A549 (cell line): ENCODE results near the gene DLG2. TPM values are rescaled to one million over a fixed set of nuclear protein-coding genes. Genes with fewer than 3 reads are reported as not detected.

Experiments used
- ATAC-seq, 2 experiments: fragments of 200-7000 bp in 1 of 2; fragments of >200 bp in 1 of 2; cut with Nextera tagmentation in 1 of 2; cut with Tn5 transposase in 1 of 2; 3 replicates each; pipeline versions ENCODE4 v1.8.0 to v1.9.1; 2018 to 2020; ENCODE audit warnings: mild to moderate bottlenecking in 1 of 2, moderate library complexity in 1 of 2
- CTCF ChIA-PET: fragments of 300-600 bp; sonication (Branson Sonifier 250); formaldehyde crosslinking; extraction: SDS; loops from one replicate; lab custom pipeline; 2021; ENCODE audit warnings: antibody characterized with exemption, inconsistent platforms; lab: Yijun Ruan, JAX
- POLR2A ChIA-PET: fragments of 350-600 bp; formaldehyde crosslinking; extraction: SDS; loops from one replicate; lab custom pipeline; 2021; ENCODE audit warnings: antibody characterized with exemption, inconsistent platforms; lab: Yijun Ruan, JAX
- DNase-seq, 2 experiments: peaks; one replicate each; pipeline versions ENCODE4 v3.0.0 to v3.0.0-alpha.2; 2011 to 2016; ENCODE audit warnings: low read depth in 1 of 2, low spot score in 1 of 2
- FAIRE-seq: peaks from 2 replicates; lab custom pipeline; 2011; peaks lifted over from hg19 to GRCh38; lab: Jason Lieb, UNC
- H3K27ac ChIP-seq, 2 experiments: fragments of >200 bp; sonication (Bioruptor Twin); formaldehyde crosslinking; 3 replicates each; pipeline ENCODE4 v1.5.1; 2016 to 2017
- H3K4me1 ChIP-seq: fragments of >200 bp; sonication (Bioruptor Twin); formaldehyde crosslinking; 3 replicates; pipeline ENCODE4 v1.6.1; 2016
- H3K4me2 ChIP-seq: fragments of >200 bp; sonication (Bioruptor Twin); formaldehyde crosslinking; 3 replicates; pipeline ENCODE4 v1.6.1; 2016
- H3K4me3 ChIP-seq: fragments of >200 bp; sonication (Bioruptor Twin); formaldehyde crosslinking; 3 replicates; pipeline ENCODE4 v1.5.1; 2016
- H3K9me3 ChIP-seq: fragments of >200 bp; sonication (Bioruptor Twin); formaldehyde crosslinking; 3 replicates; pipeline ENCODE4 v1.6.1; 2016
- BHLHE40 ChIP-seq: IDR thresholded peaks from 2 replicates; pipeline ENCODE4 v1.6.1; 2012; ENCODE audit warnings: low read depth, low read length, inconsistent platforms
- CBX8 ChIP-seq: fragments of 200-600 bp; sonication (generic); IDR thresholded peaks from 2 replicates; pipeline ENCODE4 v1.6.1; 2016
- CEBPB ChIP-seq, 2 experiments: fragments of >200 bp in 1 of 2; sonication (Bioruptor Twin) in 1 of 2; formaldehyde crosslinking in 1 of 2; IDR thresholded peaks; 2 replicates each; pipeline ENCODE4 v1.6.1; 2012 to 2016
- CHD2 ChIP-seq: fragments of 150-350 bp; IDR thresholded peaks from 2 replicates; pipeline ENCODE4 v1.6.1; 2014; ENCODE audit warnings: low read length; ENCODE audit not compliant: partially characterized antibody
- CHD4 ChIP-seq: fragments of 200-600 bp; sonication (generic); IDR thresholded peaks from 2 replicates; pipeline ENCODE4 v1.6.1; 2016; ENCODE audit warnings: antibody characterized with exemption, mild to moderate bottlenecking, borderline replicate concordance
- EP300 ChIP-seq, 2 experiments: fragments of >200 bp; sonication (Bioruptor Twin); formaldehyde crosslinking; IDR thresholded peaks; 2 replicates in 1 of 2; 3 replicates in 1 of 2; pipeline ENCODE4 v1.6.1; 2016 to 2017
- ESRRA ChIP-seq: fragments of 150-350 bp; IDR thresholded peaks from 2 replicates; pipeline ENCODE4 v1.6.1; 2014; ENCODE audit warnings: mild to moderate bottlenecking, low read length, borderline replicate concordance
- FOSB ChIP-seq: fragments of 250-450 bp; sonication (Bioruptor Pico); IDR thresholded peaks from 2 replicates; pipeline ENCODE4 v1.5.0; 2020; ENCODE audit warnings: mild to moderate bottlenecking, moderate library complexity
- GATA3 ChIP-seq: IDR thresholded peaks from 2 replicates; pipeline ENCODE4 v1.6.1; 2012; ENCODE audit warnings: borderline replicate concordance
- HOXB13 ChIP-seq: fragments of 250-450 bp; sonication (Bioruptor Pico); IDR thresholded peaks from 2 replicates; pipeline ENCODE4 v1.5.0; 2020; ENCODE audit warnings: low read depth, mild to moderate bottlenecking, moderate library complexity
- HOXB5 ChIP-seq: fragments of 250-450 bp; sonication (Bioruptor Pico); IDR thresholded peaks from 2 replicates; pipeline ENCODE4 v1.5.0; 2020; ENCODE audit warnings: mild to moderate bottlenecking, moderate library complexity
- MAFK ChIP-seq: fragments of 450-650 bp; IDR thresholded peaks from 2 replicates; pipeline ENCODE4 v1.6.1; 2014; ENCODE audit not compliant: partially characterized antibody
- MAZ ChIP-seq: fragments of 150-350 bp; IDR thresholded peaks from 2 replicates; pipeline ENCODE4 v1.6.1; 2014; ENCODE audit warnings: antibody characterized with exemption, low read depth, low read length, borderline replicate concordance
- NFE2L2 ChIP-seq: fragments of 150-350 bp; conservative IDR thresholded peaks from 2 replicates; pipeline ENCODE4 v1.6.1; 2014; ENCODE audit warnings: low read length
- PHF8 ChIP-seq: fragments of 200-600 bp; sonication (generic); IDR thresholded peaks from 2 replicates; pipeline ENCODE4 v1.6.1; 2016; ENCODE audit warnings: low read depth, mild to moderate bottlenecking, antibody characterized with exemption, moderate library complexity, borderline replicate concordance
- POLR2A ChIP-seq: IDR thresholded peaks from 2 replicates; pipeline ENCODE4 v1.6.1; 2012; ENCODE audit warnings: mild to moderate bottlenecking, low read length
- POLR2AphosphoS2 ChIP-seq: conservative IDR thresholded peaks from 2 replicates; pipeline ENCODE4 v1.6.1; 2012; ENCODE audit warnings: low read length, improper control_type of control experiment, inconsistent platforms
- RAD21 ChIP-seq, 2 experiments: fragments of >200 bp in 1 of 2; sonication (Bioruptor Twin) in 1 of 2; formaldehyde crosslinking in 1 of 2; IDR thresholded peaks in 1 of 2; conservative IDR thresholded peaks in 1 of 2; 2 replicates in 1 of 2; 3 replicates in 1 of 2; pipeline ENCODE4 v1.6.1; 2012 to 2018; ENCODE audit warnings: inconsistent platforms in 1 of 2
- RARB ChIP-seq: fragments of 250-450 bp; sonication (Bioruptor Pico); IDR thresholded peaks from 2 replicates; pipeline ENCODE4 v1.8.0; 2021; ENCODE audit warnings: mild to moderate bottlenecking, moderate library complexity
- RCOR1 ChIP-seq: fragments of 150-350 bp; IDR thresholded peaks from 2 replicates; pipeline ENCODE4 v1.6.1; 2014; ENCODE audit warnings: antibody characterized with exemption, low read length, low read depth
- RFX5 ChIP-seq: fragments of 450-650 bp; IDR thresholded peaks from 2 replicates; pipeline ENCODE4 v1.7.1; 2014; ENCODE audit warnings: antibody characterized with exemption, mild to moderate bottlenecking, moderate library complexity
- SREBF2 ChIP-seq: fragments of 450-650 bp; IDR thresholded peaks from 2 replicates; pipeline ENCODE4 v1.6.1; 2014; ENCODE audit warnings: mild to moderate bottlenecking, moderate library complexity
- TP53 ChIP-seq: fragments of 250-450 bp; sonication (Bioruptor Pico); IDR thresholded peaks from 2 replicates; pipeline ENCODE4 v1.5.0; 2021; ENCODE audit warnings: mild to moderate bottlenecking, moderate library complexity
- ZFP36 ChIP-seq: fragments of 450-650 bp; IDR thresholded peaks from 2 replicates; pipeline ENCODE4 v1.6.1; 2014; ENCODE audit warnings: borderline replicate concordance; ENCODE audit not compliant: partially characterized antibody
- WGBS: methylation state at CpG from one replicate; pipeline ENCODE4 v1.1.6; 2017; ENCODE audit errors: missing lambda C conversion rate; 5-methylcytosine and 5-hydroxymethylcytosine counted together
- polyA plus RNA-seq, 4 experiments: library from polyadenylated mRNA; depleted of rRNA in 3 of 4; stranded (reverse); fragments of >200 nt; fragmentation: RNase III in 1 of 4; extraction: RNeasy Plus Mini Kit Qiagen cat#74134 plus additional on column Dnase treatment in 1 of 4; gene quantifications; 2 replicates in 3 of 4; 3 replicates in 1 of 4; pipeline ENCODE4 v1.2.3, GENCODE V29; 2011 to 2017
- TF ChIP-seq, protein P1 (sequence below): fragments of 250-450 bp; sonication (Bioruptor Pico); IDR thresholded peaks from 2 replicates; pipeline ENCODE4 v1.5.0; 2020; ENCODE audit warnings: low read depth, mild to moderate bottlenecking, moderate library complexity
- TF ChIP-seq, protein P2 (sequence below): fragments of 200-600 bp; sonication (generic); IDR thresholded peaks from 2 replicates; pipeline ENCODE4 v1.6.1; 2016; ENCODE audit warnings: antibody characterized with exemption, mild to moderate bottlenecking, moderate library complexity
- TF ChIP-seq, protein P3 (sequence below): fragments of 150-350 bp; IDR thresholded peaks from 2 replicates; pipeline ENCODE4 v1.6.1; 2014; ENCODE audit warnings: low read depth, mild to moderate bottlenecking, low read length
- TF ChIP-seq, protein P4 (sequence below): fragments of >200 bp; sonication (Bioruptor Twin); formaldehyde crosslinking; IDR thresholded peaks from 3 replicates; pipeline ENCODE4 v1.6.1; 2016
- TF ChIP-seq, protein P5 (sequence below): fragments of >200 bp; sonication (Bioruptor Twin); formaldehyde crosslinking; IDR thresholded peaks from 2 replicates; pipeline ENCODE4 v1.6.1; 2016

DLG2 gene
- polyA plus RNA-seq, 2 of the 4 experiments (the other 2 are of a cell fraction) = 0.26 to 0.79 TPM

DNA sequence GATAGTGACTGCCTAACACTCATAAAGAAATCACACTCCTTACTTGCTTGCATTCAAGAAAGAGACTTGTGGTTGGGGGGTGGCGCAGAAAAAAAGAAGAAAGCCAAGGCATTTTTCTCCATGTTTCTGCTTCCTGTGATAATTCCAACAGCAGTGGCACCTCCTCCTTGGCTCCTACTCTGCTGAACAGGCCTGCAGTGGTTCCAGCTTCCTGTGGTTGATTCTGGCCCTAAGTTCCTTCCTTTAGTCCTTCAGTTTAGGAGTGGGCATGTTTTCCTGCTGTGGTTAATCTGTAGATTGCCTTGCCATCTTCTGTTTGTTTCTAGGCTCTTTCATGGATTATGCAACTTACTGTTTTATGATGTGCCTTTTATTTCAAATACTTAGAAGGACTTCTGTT lies 940.4 kb downstream of the DLG2 start:
- no peak overlapping the region for H3K4me2 ChIP-seq
- DNase-seq (no peak), ATAC-seq (no peak), FAIRE-seq (no peak)
- no peaks in the 10 kb centered on the region for H3K4me1 ChIP-seq
- POLR2A ChIA-PET = no interaction called here
- no peaks in the 10 kb centered on the region for H3K9me3 ChIP-seq
- no peak overlapping the region for H3K4me3 ChIP-seq
- WGBS = 82% methylated on average over 1 of the region's 1 CpG
- TF ChIP-seq RCOR1 = no peak
- TF ChIP-seq CEBPB (IDR thresholded peaks at IDR 0.05) = no peak
- TF ChIP-seq TP53 = no peak
- no peak for TF ChIP-seq MAZ
- TF ChIP-seq BHLHE40 = no peak
- TF ChIP-seq RAD21 (conservative IDR thresholded peaks at IDR 0.05 in 1 of 2, IDR thresholded peaks at IDR 0.05 in 1 of 2) = no peak
- TF ChIP-seq MAFK = no peak
- TF ChIP-seq EP300 (IDR thresholded peaks at IDR 0.05) = no peak
- TF ChIP-seq, protein P1, sequence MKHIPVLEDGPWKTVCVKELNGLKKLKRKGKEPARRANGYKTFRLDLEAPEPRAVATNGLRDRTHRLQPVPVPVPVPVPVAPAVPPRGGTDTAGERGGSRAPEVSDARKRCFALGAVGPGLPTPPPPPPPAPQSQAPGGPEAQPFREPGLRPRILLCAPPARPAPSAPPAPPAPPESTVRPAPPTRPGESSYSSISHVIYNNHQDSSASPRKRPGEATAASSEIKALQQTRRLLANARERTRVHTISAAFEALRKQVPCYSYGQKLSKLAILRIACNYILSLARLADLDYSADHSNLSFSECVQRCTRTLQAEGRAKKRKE (CRISPR knock-in tag) = no peak
- TF ChIP-seq, protein P2, sequence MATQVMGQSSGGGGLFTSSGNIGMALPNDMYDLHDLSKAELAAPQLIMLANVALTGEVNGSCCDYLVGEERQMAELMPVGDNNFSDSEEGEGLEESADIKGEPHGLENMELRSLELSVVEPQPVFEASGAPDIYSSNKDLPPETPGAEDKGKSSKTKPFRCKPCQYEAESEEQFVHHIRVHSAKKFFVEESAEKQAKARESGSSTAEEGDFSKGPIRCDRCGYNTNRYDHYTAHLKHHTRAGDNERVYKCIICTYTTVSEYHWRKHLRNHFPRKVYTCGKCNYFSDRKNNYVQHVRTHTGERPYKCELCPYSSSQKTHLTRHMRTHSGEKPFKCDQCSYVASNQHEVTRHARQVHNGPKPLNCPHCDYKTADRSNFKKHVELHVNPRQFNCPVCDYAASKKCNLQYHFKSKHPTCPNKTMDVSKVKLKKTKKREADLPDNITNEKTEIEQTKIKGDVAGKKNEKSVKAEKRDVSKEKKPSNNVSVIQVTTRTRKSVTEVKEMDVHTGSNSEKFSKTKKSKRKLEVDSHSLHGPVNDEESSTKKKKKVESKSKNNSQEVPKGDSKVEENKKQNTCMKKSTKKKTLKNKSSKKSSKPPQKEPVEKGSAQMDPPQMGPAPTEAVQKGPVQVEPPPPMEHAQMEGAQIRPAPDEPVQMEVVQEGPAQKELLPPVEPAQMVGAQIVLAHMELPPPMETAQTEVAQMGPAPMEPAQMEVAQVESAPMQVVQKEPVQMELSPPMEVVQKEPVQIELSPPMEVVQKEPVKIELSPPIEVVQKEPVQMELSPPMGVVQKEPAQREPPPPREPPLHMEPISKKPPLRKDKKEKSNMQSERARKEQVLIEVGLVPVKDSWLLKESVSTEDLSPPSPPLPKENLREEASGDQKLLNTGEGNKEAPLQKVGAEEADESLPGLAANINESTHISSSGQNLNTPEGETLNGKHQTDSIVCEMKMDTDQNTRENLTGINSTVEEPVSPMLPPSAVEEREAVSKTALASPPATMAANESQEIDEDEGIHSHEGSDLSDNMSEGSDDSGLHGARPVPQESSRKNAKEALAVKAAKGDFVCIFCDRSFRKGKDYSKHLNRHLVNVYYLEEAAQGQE = no peak
- TF ChIP-seq SREBF2 = no peak
- TF ChIP-seq RARB (CRISPR knock-in tag) = no peak
- no peak for TF ChIP-seq RFX5
- TF ChIP-seq, protein P3, sequence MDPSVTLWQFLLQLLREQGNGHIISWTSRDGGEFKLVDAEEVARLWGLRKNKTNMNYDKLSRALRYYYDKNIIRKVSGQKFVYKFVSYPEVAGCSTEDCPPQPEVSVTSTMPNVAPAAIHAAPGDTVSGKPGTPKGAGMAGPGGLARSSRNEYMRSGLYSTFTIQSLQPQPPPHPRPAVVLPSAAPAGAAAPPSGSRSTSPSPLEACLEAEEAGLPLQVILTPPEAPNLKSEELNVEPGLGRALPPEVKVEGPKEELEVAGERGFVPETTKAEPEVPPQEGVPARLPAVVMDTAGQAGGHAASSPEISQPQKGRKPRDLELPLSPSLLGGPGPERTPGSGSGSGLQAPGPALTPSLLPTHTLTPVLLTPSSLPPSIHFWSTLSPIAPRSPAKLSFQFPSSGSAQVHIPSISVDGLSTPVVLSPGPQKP = no peak
- no peak for TF ChIP-seq FOSB
- no peak for TF ChIP-seq POLR2AphosphoS2
- no peak for TF ChIP-seq HOXB13 (CRISPR knock-in tag)
- no peak for TF ChIP-seq POLR2A
- TF ChIP-seq ZFP36 = no peak
- no peak overlapping the region for H3K27ac ChIP-seq
- CTCF ChIA-PET = no interaction called here

DNA sequence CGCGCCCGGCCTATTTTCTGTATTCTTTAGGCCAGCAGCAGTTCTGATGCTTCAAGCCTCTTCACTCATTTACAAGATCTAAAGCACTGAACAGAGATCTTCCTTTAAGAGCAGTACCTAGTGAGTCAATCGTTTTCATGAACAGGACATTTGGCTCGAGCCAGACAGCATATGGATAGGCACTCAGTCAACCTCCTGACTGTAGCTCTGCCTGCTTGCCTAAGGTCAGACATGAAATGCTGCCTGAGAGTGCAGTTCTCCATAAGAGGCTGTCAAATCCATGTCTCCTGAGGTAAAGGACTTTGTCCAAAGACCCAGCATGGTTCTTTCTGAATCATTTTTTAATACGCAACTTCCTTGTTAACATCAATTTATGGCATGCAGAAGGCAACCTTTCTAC lies 941.2 kb downstream of the DLG2 start:
- Histone ChIP-seq H3K9me3 (no peaks in the 10 kb centered on the region), H3K4me2 (no peak overlapping the region), H3K27ac (no peak overlapping the region), H3K4me3 (no peak overlapping the region), H3K4me1 (no peaks in the 10 kb centered on the region)
- TF ChIP-seq HOXB13 (CRISPR knock-in tag) = no peak
- TF ChIP-seq CHD4 = no peak
- TF ChIP-seq, protein P4, sequence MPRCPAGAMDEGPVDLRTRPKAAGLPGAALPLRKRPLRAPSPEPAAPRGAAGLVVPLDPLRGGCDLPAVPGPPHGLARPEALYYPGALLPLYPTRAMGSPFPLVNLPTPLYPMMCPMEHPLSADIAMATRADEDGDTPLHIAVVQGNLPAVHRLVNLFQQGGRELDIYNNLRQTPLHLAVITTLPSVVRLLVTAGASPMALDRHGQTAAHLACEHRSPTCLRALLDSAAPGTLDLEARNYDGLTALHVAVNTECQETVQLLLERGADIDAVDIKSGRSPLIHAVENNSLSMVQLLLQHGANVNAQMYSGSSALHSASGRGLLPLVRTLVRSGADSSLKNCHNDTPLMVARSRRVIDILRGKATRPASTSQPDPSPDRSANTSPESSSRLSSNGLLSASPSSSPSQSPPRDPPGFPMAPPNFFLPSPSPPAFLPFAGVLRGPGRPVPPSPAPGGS = no peak
- TF ChIP-seq EP300 (IDR thresholded peaks at IDR 0.05) = no peak
- no peak for TF ChIP-seq CBX8
- TF ChIP-seq GATA3 = no peak
- TF ChIP-seq, protein P5, sequence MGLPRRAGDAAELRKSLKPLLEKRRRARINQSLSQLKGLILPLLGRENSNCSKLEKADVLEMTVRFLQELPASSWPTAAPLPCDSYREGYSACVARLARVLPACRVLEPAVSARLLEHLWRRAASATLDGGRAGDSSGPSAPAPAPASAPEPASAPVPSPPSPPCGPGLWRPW = no peak
- no peak for TF ChIP-seq PHF8
- no peak for TF ChIP-seq NFE2L2
- TF ChIP-seq HOXB5 (CRISPR knock-in tag) = no peak
- TF ChIP-seq CHD2 = no peak
- no peak for TF ChIP-seq FOSB
- no peak for TF ChIP-seq ESRRA
- TF ChIP-seq BHLHE40 = no peak
- FAIRE-seq = no peak
- CTCF ChIA-PET = no interaction called here
- 64% methylated on average over 6 of the region's 6 CpGs for WGBS
- POLR2A ChIA-PET = no interaction called here
- ATAC-seq = no peak
- no peak for DNase-seq
